Globus pallidus (tissue), 1 donor: ENCODE results near the gene SBF2.

Source experiments
- DNase-seq: peaks from one replicate; pipeline ENCODE4 v3.0.0-alpha.2; 2015; ENCODE audit warnings: low spot score

Gene SBF2

GRCh38 chr11:10293423-10294289 is at the start of gene SBF2:
SBF2 (minus strand) TSS chr11:10294219; CDS start chr11:10294069, 150 bp downstream.
- peak; percentile 81 for DNase-seq

GRCh38 chr11:10338287-10338686 is 44.3 kb upstream of the SBF2 start:
- no peak for DNase-seq

- no peak for DNase-seq
These were observed 39.5 kb upstream of the SBF2 start for GRCh38 chr11:10333490-10333889.

GRCh38 chr11:10331548-10332289 is 37.7 kb upstream of the SBF2 start:
- no peak for DNase-seq

GRCh38 chr11:10329935-10330334 is 35.9 kb upstream of the SBF2 start:
- DNase-seq: no peak

- no peak for DNase-seq
These were observed 35.3 kb upstream of the SBF2 start for GRCh38 chr11:10329356-10329755.

- peak; percentile 35 for DNase-seq
These were observed 34.5 kb upstream of the SBF2 start for GRCh38 chr11:10328314-10329098.

GRCh38 chr11:10327254-10327653 is 33.2 kb upstream of the SBF2 start:
- DNase-seq: no peak

- peak; percentile 33 for DNase-seq
These were observed 32.3 kb upstream of the SBF2 start for GRCh38 chr11:10326012-10326964.

- no peak for DNase-seq
These were observed 31.4 kb upstream of the SBF2 start for GRCh38 chr11:10325277-10326011.

- DNase-seq: no peak
These were observed 30.5 kb upstream of the SBF2 start for GRCh38 chr11:10324474-10324873.

- DNase-seq: no peak
These were observed 29.8 kb upstream of the SBF2 start for GRCh38 chr11:10323793-10324170.

- DNase-seq: peak; percentile 51
These were observed 29.1 kb upstream of the SBF2 start for GRCh38 chr11:10322830-10323792.

- peak; percentile 23 for DNase-seq
These were observed 28.4 kb upstream of the SBF2 start for GRCh38 chr11:10322401-10322800.

GRCh38 chr11:10320736-10321465 is 26.9 kb upstream of the SBF2 start:
- no peak for DNase-seq

GRCh38 chr11:10319702-10320558 is 25.9 kb upstream of the SBF2 start:
- no peak for DNase-seq

GRCh38 chr11:10318527-10318802 is 24.4 kb upstream of the SBF2 start:
- no peak for DNase-seq
